Effector memory CD8-positive, alpha-beta T cell (primary cell): ENCODE results near the gene CDKAL1.
"Not testable (repeated sequence)": the region's sequence is repeated elsewhere in the genome, so short reads cannot be mapped to it uniquely, and the experiment has no call there.

ENCODE experiments used
- ATAC-seq: fragments of 150-1000 bp; cut with Tn5 transposase; replicated peaks from 2 replicates; pipeline ENCODE4 v1.10.0; 2021; ENCODE audit warnings: mild to moderate bottlenecking, moderate library complexity
- DNase-seq, 3 experiments: peaks; one replicate each; pipeline ENCODE4 v3.0.0; 2021
- H3K27ac Mint-ChIP-seq, 2 donors: one replicate each; pipeline ENCODE4 v1.8.0; 2022; ENCODE audit warnings: mild to moderate bottlenecking in 2 of 2, mixed read lengths in 2 of 2, moderate library complexity in 2 of 2
- H3K27me3 Mint-ChIP-seq, 2 donors: one replicate each; pipeline ENCODE4 v1.8.0; 2022; ENCODE audit warnings: mixed read lengths in 2 of 2
- H3K36me3 Mint-ChIP-seq: one replicate; pipeline ENCODE4 v1.8.0; 2022; ENCODE audit warnings: mild to moderate bottlenecking, moderate library complexity, mixed read lengths; ENCODE audit not compliant: insufficient read depth
- H3K4me1 Mint-ChIP-seq, 2 donors: one replicate each; pipeline ENCODE4 v1.8.0; 2022; ENCODE audit warnings: low read depth in 2 of 2, mixed read lengths in 2 of 2
- H3K4me3 Mint-ChIP-seq, 2 donors: one replicate each; pipeline ENCODE4 v1.8.0; 2022; ENCODE audit warnings: mild to moderate bottlenecking in 2 of 2, mixed read lengths in 2 of 2, moderate library complexity in 2 of 2
- H3K9me3 Mint-ChIP-seq, 2 donors: one replicate each; pipeline ENCODE4 v1.8.0; 2022; ENCODE audit warnings: mixed read lengths in 2 of 2

CDKAL1 gene

DNA sequence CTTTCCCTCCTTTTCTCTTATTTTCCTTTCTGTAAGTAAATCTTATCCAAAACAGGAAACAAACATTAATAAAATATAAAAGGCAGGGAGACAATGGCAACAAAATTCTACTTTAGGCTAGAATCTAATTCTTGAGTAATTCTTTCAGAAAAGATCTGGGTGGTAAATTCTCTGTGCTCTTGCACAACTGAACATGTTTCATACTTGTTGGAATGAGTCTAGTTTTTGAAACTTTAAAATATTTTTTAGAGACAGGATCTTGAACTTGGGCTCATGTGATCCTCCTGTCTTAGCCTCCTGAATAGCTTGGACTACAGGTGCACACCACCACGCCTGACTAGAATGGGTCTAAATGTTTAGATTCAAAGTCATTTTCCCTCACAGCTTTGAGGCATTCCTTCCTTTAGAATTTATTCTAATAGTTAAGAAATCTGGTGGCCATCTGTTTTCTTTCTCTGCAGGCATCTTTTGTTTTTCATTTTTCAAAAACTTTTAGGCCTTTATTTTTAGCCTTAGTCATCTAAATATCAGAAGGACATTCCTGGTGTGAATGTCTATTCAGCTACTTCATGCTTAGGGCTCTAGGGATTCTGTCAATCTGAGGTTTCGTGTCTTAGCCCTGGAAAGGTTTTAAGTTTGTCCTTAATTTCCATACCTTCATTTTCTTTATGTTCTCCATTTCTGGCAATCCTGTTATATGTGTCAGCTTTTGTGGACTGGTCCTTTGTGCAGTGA lies 76.5 kb downstream of the CDKAL1 start:
- DNase-seq (no peak), ATAC-seq (no peak)
- Mint-ChIP-seq H3K4me1 (peaks cover 6 to 7% of the 10 kb centered on the region in 2 donors), H3K27ac (no peak overlapping the region), H3K36me3 (peaks cover 3% of the 10 kb centered on the region), H3K9me3 (no peaks in the 10 kb centered on the region), H3K27me3 (no peaks in the 10 kb centered on the region), H3K4me3 (no peak overlapping the region)

DNA sequence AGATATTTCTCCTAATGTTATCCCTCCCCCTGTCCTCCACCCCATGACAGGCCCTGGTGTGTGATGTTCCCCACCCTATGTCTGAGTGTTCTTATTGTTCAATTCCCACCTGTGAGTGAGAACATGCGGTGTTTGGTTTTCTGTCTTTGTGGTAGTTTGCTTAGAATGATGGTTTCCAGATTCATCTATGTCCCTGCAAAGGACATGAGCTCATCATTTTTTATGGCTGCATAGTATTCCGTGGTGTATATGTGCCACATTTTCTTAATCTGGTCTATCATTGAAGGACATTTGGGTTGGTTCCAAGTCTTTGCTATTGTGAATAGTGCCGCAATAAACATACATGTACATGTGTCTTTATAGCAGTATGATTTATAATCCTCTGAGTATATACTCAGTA lies 83.3 kb downstream of the CDKAL1 start:
- not testable (repeated sequence) for H3K27me3 Mint-ChIP-seq, H3K9me3 Mint-ChIP-seq, DNase-seq, ATAC-seq, H3K4me1 Mint-ChIP-seq, H3K4me3 Mint-ChIP-seq, H3K27ac Mint-ChIP-seq, H3K36me3 Mint-ChIP-seq

DNA sequence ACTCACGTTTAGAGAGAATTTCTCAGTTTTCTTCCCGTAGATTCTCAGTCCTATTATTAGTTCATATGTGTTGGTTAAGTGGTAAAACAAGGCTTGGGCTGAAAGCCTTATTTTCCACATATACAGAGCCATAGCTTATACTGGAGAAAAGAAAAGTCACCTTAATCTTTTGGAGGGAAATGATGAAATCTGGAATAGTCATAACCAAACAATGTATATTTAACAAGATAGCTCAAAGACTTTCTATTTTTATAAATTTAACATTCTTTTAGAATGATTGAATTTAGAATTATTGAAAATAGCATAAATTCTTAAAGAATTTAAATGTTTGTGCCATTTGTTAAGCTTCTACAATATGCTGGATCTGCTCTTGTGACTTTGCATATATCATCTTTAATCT lies 85.8 kb downstream of the CDKAL1 start:
- no peaks in the 10 kb centered on the region for H3K36me3 Mint-ChIP-seq
- H3K27me3 Mint-ChIP-seq: no peaks in the 10 kb centered on the region
- H3K4me1 Mint-ChIP-seq: peaks cover 2 to 3% of the 10 kb centered on the region in 2 donors
- H3K4me3 Mint-ChIP-seq: no peak overlapping the region
- ATAC-seq: no peak
- DNase-seq: no peak
- H3K27ac Mint-ChIP-seq: no peak overlapping the region
- no peaks in the 10 kb centered on the region for H3K9me3 Mint-ChIP-seq

DNA sequence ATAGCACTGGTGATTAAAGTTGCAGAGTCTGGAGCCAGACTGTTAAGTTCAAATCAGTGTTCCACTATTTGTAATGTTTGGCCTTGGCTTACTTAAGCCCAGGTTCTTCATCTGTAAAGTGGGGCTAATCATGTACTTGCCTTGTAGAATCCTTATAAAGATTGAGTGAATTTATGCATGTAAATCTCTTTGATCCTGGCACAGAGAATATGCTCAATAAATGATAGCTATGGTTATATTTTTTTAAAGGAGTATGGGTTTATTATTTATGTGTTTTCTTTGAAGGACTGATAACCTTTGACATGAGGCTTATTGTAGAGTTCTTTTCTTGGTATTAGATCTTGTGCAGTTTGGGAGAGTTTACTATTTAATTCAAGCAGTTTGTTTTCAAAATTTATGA lies 89.5 kb downstream of the CDKAL1 start:
- H3K4me1 Mint-ChIP-seq: peaks cover under 1 to 5% of the 10 kb centered on the region in 2 donors
- no peak overlapping the region for H3K4me3 Mint-ChIP-seq
- H3K9me3 Mint-ChIP-seq: no peaks in the 10 kb centered on the region
- no peak for ATAC-seq
- DNase-seq: no peak
- H3K27ac Mint-ChIP-seq: no peak overlapping the region
- H3K36me3 Mint-ChIP-seq: no peaks in the 10 kb centered on the region
- H3K27me3 Mint-ChIP-seq: no peaks in the 10 kb centered on the region

DNA sequence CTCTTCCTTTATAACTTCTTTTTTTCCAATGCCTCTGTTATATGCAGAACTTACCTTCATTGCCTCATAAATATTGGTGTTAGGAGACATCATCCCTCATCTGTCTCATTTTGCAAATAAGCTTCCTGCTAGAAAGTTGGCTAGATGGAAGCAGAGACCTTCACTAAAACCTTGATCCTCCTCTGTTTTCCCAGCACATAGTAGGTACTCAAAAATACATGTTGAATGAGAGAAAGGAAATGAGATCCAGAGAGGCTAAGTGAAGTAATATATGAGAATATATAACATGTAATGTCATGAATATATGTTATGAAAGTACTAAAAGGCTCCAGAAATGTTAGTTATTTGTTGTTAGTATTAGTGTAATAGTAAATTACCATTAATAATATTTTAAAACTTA lies 91.9 kb downstream of the CDKAL1 start:
- DNase-seq (no peak), ATAC-seq (no peak)
- no peak overlapping the region for H3K27ac Mint-ChIP-seq
- H3K4me3 Mint-ChIP-seq: no peak overlapping the region
- H3K27me3 Mint-ChIP-seq: no peaks in the 10 kb centered on the region
- no peaks in the 10 kb centered on the region for H3K9me3 Mint-ChIP-seq
- peaks cover 4 to 16% of the 10 kb centered on the region in 2 donors for H3K4me1 Mint-ChIP-seq
- H3K36me3 Mint-ChIP-seq: no peaks in the 10 kb centered on the region

DNA sequence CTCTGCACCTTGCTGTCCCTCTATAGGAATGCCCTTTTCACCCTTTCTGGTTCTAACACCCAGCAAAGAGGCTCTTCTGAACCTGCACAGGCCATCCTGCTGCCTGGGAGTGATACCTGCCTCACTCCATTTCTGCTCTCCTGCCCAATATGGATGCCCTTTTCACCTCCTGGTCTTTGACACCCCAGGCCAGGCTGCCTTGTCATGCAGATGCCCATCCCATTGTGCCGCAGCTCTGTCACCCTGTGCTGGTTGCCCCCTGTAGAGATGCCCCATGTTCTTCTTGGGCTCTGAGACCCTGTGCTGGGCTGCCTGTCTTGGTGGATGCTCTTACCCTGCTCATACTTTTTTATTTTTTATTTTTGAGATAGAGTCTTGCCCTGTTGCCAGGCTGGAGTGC lies 95.3 kb downstream of the CDKAL1 start:
- H3K4me3 Mint-ChIP-seq: no peak overlapping the region

DNA sequence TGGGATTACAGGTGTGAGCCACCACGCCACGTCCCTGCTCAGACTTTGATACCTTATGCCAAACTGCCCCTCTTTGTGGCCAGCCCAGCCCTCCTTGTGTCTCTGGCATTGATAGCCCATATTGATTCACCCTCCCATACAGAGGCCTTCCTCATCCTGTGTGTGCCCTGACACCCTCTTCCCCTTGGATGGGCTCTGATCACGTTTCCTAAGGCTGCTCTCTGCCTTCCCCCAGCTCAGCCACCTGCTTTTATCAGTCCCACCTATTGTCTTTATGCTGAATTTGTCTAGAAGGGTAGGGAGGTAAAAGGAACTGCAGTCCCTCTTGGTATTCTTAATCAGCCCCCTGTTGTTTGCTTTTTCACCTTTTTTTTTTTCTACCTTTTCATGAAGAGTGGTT lies 95.9 kb downstream of the CDKAL1 start:
- no peak overlapping the region for H3K4me3 Mint-ChIP-seq

More for the DNA sequence above, 95.3 kb downstream of the CDKAL1 start:
- H3K9me3 Mint-ChIP-seq: no peaks in the 10 kb centered on the region
- no peaks in the 10 kb centered on the region for H3K27me3 Mint-ChIP-seq
- peaks cover 11 to 30% of the 10 kb centered on the region in 2 donors for H3K4me1 Mint-ChIP-seq
- DNase-seq (no peak), ATAC-seq (no peak)
- no peak overlapping the region for H3K27ac Mint-ChIP-seq
- peaks cover 3% of the 10 kb centered on the region for H3K36me3 Mint-ChIP-seq

DNA sequence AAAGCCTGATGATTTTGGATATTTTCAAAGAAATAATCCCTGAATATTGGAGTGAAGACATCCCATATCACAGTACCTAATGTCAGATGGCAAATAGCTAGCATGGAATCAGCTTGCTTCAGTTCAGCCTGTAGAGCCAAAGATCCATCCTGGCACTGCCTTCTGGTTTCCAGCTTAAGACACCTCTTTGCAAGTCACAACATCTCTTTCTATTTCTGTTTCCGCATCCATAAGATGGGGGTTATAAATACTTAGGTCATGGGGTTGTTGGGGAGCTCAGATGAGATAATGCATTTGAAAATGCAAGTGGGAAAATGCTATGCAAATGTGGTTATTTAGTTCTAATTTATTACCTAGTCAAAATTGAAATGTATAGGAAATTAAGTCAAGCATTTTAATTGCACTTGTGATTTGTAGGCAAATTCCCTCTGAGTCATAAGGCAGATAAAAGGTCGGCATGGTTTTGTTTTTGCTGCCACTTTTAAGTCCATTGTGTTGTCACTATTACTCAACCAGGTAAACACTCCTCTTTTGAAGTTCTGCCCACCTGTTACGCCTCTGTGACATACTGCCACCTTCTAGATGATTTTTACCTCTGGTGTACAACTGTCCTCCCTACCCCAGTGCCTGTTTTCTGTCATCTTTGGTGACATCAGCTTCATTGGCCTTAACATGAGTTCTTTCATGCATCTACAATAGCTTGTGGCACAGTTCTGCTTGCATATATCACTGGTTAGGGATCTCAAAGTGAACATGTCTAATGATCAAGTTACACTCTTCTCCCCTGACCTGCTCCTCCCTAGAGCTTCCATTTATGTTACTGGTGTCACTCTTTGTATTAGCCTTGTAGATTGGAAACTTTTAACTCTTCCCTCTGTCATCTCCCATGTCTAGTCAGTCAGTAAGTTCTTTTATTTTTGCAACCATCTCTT lies 96.6 kb downstream of the CDKAL1 start:
- DNase-seq (no peak), ATAC-seq (no peak)
- Mint-ChIP-seq H3K27me3 (no peaks in the 10 kb centered on the region), H3K36me3 (peaks cover 7% of the 10 kb centered on the region), H3K27ac (no peak overlapping the region), H3K4me1 (peaks cover 11 to 33% of the 10 kb centered on the region in 2 donors), H3K9me3 (no peaks in the 10 kb centered on the region), H3K4me3 (no peak overlapping the region)

More for the DNA sequence above, 95.9 kb downstream of the CDKAL1 start:
- Mint-ChIP-seq H3K27ac (no peak overlapping the region), H3K27me3 (no peaks in the 10 kb centered on the region), H3K36me3 (peaks cover 7% of the 10 kb centered on the region), H3K9me3 (no peaks in the 10 kb centered on the region), H3K4me1 (peaks cover 11 to 30% of the 10 kb centered on the region in 2 donors)
- no peak for ATAC-seq
- DNase-seq: no peak

DNA sequence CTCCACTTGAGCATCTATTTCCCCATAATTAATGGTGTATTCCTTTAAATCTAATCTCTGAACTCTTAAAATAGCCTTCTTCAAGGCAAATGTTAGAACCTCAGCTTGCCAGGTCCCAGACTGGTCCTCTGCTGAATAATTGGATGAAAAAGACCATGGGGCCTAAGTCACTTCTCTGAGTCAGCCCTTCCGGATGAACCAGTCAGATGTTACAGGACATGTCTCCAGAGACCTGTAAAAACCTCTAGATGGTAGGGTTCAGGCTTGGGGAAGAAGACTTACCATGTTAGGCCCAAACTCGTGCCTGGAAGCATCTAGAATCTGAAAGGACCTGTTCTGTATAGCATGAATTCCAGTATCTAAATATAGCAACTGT lies 97.3 kb downstream of the CDKAL1 start:
- no peak for ATAC-seq
- no peak for DNase-seq
- Mint-ChIP-seq H3K4me1 (peaks cover 11 to 40% of the 10 kb centered on the region in 2 donors), H3K9me3 (no peaks in the 10 kb centered on the region), H3K27ac (no peak overlapping the region), H3K4me3 (no peak overlapping the region), H3K36me3 (peaks cover 7% of the 10 kb centered on the region), H3K27me3 (no peaks in the 10 kb centered on the region)

DNA sequence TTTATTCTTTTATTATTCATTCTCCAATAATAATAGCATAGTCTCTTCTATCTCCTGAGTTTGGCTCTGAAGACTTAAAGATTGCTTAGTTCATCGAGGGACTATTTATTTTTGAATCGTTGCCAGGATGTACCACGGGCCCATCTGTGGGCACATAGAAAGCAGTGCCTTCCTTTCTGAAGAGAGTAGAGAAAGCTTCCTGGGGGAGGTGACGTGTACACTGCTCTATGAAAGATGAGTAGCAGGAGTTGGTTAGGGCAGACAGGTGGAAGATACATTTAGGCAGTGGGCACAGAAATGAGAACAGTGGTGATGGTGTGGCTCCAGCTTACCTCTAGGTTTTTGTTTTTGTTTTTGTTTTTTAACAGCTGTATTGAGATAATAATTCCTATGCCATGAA lies 98.4 kb downstream of the CDKAL1 start:
- Mint-ChIP-seq H3K27ac (peak overlapping the region in 1 of 2 donors; percentile 51), H3K36me3 (peaks cover 7% of the 10 kb centered on the region), H3K27me3 (no peaks in the 10 kb centered on the region), H3K4me1 (peaks cover 11 to 40% of the 10 kb centered on the region in 2 donors), H3K9me3 (no peaks in the 10 kb centered on the region), H3K4me3 (no peak overlapping the region)
- DNase-seq (no peak), ATAC-seq (no peak)

DNA sequence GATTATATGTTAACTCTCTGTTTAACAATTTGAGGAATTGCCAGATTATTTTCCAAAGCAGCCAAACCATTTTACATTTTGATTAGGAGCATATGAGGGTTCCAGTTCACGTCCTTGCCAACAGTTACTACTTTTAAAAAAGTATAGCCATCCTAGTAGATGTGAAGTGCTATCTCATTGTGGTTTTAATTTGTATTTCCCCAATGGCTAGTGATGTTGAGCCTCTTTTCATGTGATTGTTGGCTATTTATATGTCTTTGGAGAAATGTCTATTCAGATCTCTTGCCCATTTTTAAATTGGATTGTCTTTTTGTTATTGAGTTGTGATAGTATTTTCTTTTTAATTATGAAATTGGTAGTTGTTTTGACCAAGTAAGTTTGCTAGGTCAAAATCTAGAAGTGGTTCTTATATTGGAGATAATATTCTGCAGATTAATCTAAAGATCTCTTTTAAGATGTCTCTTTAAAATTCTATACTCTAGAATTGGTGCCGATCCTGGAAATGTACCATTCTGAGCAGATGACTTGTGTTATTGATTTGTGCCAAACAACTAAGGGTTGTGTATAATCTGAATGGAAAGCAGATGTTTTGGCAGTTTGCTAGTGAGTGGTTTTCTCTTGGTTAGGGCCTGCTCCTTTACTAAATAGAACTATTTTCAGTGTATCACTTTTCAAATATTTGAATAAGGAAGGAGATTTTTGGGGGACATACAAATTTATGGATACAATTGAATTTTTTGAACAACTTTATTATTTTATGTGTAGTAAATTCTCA lies 99.5 kb downstream of the CDKAL1 start:
- H3K27me3 Mint-ChIP-seq: no peaks in the 10 kb centered on the region
- H3K4me1 Mint-ChIP-seq: peaks cover 11 to 35% of the 10 kb centered on the region in 2 donors
- no peaks in the 10 kb centered on the region for H3K9me3 Mint-ChIP-seq
- no peak overlapping the region for H3K4me3 Mint-ChIP-seq
- ATAC-seq: no peak
- no peak overlapping the region for H3K27ac Mint-ChIP-seq
- H3K36me3 Mint-ChIP-seq: peaks cover 10% of the 10 kb centered on the region
- no peak for DNase-seq

DNA sequence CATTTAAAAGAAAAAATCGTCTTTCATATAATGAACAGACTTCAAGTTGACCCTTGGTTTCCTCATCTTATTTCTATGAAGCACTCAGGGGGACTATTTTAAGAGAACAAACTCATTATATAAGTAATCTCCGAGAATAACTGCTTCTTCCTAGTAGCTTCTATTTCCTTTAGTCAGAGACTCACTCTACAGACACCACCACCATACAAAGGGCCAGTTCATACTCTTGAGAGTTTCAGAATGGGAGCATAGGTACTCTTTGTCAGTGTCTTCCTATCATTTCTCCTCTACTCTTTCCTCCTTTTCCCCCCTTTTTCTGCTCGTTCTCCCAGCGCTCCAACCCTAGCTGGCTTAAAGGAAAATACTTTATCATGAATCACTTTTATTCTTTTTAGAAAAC lies 104.9 kb downstream of the CDKAL1 start:
- DNase-seq (no peak), ATAC-seq (no peak)
- H3K36me3 Mint-ChIP-seq: peaks cover 11% of the 10 kb centered on the region
- no peak overlapping the region for H3K4me3 Mint-ChIP-seq
- H3K4me1 Mint-ChIP-seq: peaks cover 4 to 10% of the 10 kb centered on the region in 2 donors
- H3K27me3 Mint-ChIP-seq: no peaks in the 10 kb centered on the region
- no peaks in the 10 kb centered on the region for H3K9me3 Mint-ChIP-seq
- no peak overlapping the region for H3K27ac Mint-ChIP-seq

DNA sequence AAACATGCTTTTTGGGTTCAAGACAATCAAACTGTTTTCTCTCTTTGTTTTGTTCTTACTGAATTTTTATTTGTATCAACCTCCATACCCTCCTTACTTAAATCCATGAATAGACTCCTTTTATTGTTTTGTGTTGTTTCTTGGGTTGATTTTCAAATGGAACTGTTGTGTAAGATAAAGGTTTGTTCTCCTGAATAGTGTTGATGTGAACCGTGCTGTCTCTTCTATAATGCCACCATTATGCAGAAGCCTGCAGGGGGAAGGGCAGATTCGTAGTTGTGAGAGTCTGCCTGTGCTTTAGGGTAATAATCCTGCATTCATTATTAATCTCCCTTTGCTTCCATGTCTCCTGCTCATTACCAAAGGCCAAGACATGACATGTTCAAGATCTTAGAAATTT lies 105.9 kb downstream of the CDKAL1 start:
- DNase-seq (no peak), ATAC-seq (no peak)
- H3K4me3 Mint-ChIP-seq: no peak overlapping the region
- no peak overlapping the region for H3K27ac Mint-ChIP-seq
- no peaks in the 10 kb centered on the region for H3K27me3 Mint-ChIP-seq
- H3K9me3 Mint-ChIP-seq: no peaks in the 10 kb centered on the region
- peaks cover 1 to 10% of the 10 kb centered on the region in 2 donors for H3K4me1 Mint-ChIP-seq
- H3K36me3 Mint-ChIP-seq: peaks cover 4% of the 10 kb centered on the region
